Measurements from ENCODE around the gene CCDC9. TPM values are rescaled to one million over a fixed set of nuclear protein-coding genes. Genes with fewer than 3 reads are reported as not detected.

CCDC9 gene
- total and polyA plus RNA-seq, 2 of the 13 experiments (the other 11 are each of a cell fraction or from before 2014, with no cell fraction given) = 2.9 to 6.3 TPM

GRCh38 chr19:47227352-47228167 lies 28.8 kb upstream of the CCDC9 start (continued):
- TF ChIP-seq AHDC1 (CRISPR knock-in tag; IDR thresholded peaks at IDR 0.05; ENCODE audit: borderline replicate concordance) (no peak), CBX2 (IDR thresholded peaks at IDR 0.05; ENCODE audit: low read depth, low read length) (no peak), CBX2 (CRISPR knock-in tag; IDR thresholded peaks at IDR 0.05; ENCODE audit: low read depth) (no peak), PAF1 (CRISPR knock-in tag; IDR thresholded peaks at IDR 0.05) (peak; percentile 15; the same call in 1 of the 2 replicates), NFE2L2 (IDR thresholded peaks at IDR 0.05; ENCODE audit: low read length) (no peak), MED8 (CRISPR knock-in tag; IDR thresholded peaks at IDR 0.05; ENCODE audit: insufficient replicate concordance) (no peak), JDP2 (CRISPR knock-in tag; IDR thresholded peaks at IDR 0.05; ENCODE audit: borderline replicate concordance) (no peak), CREB3 (CRISPR knock-in tag; IDR thresholded peaks at IDR 0.05) (no peak), SNAPC5 (CRISPR knock-in tag; IDR thresholded peaks at IDR 0.05; ENCODE audit: borderline replicate concordance) (no peak), MAZ (IDR thresholded peaks at IDR 0.05; ENCODE audit: borderline replicate concordance, low read depth, low read length) (peak; percentile 86), MAZ (CRISPR knock-in tag; IDR thresholded peaks at IDR 0.05; ENCODE audit: low read depth) (peak; percentile 68), TFDP2 (CRISPR knock-in tag; IDR thresholded peaks at IDR 0.05) (peak; percentile 35), ZNF629 (CRISPR knock-in tag; conservative IDR thresholded peaks at IDR 0.05) (peak; percentile 54; the same call in 1 of the 2 replicates), ZNF878 (CRISPR knock-in tag; IDR thresholded peaks at IDR 0.05) (peak; percentile 34), TEAD3 (CRISPR knock-in tag; optimal IDR thresholded peaks at IDR 0.05; ENCODE audit: borderline replicate concordance) (peak; percentile 49), TEAD2 (CRISPR knock-in tag; IDR thresholded peaks at IDR 0.05) (no peak), PCBP1 (IDR thresholded peaks at IDR 0.05; ENCODE audit: borderline replicate concordance, low read depth, low read length) (peak; percentile 77; the same call in 1 of the 2 replicates), RBM22 (optimal IDR thresholded peaks at IDR 0.05; ENCODE audit: low read length) (peak; percentile 64), AGO2 (optimal IDR thresholded peaks at IDR 0.05; ENCODE audit: low read depth, low read length) (peak; percentile 6), ZNF33B (CRISPR knock-in tag; IDR thresholded peaks at IDR 0.05) (no peak), SNAPC2 (CRISPR knock-in tag; IDR thresholded peaks at IDR 0.05) (0 out of 2 replicates have a peak, but pooled peaks have one; percentile 12), NFYB (CRISPR knock-in tag; IDR thresholded peaks at IDR 0.05) (no peak), MATR3 (CRISPR knock-in tag; IDR thresholded peaks at IDR 0.05) (no peak)
